ENCODE results near the gene SLC41A2.

The SLC41A2 gene

GRCh38 chr12:104928036-104928745 lies 29.9 kb downstream of the SLC41A2 start:
- no peak for DNase-seq

GRCh38 chr12:104925501-104925900 lies 32.6 kb downstream of the SLC41A2 start:
- no peak for DNase-seq

GRCh38 chr12:104921340-104921739 lies 36.8 kb downstream of the SLC41A2 start:
- DNase-seq = no peak

GRCh38 chr12:104911942-104912341 lies 46.1 kb downstream of the SLC41A2 start:
- DNase-seq = no peak

- DNase-seq = no peak
Observed at GRCh38 chr12:104910196-104910840, 47.8 kb downstream of the SLC41A2 start.

GRCh38 chr12:104909761-104910160 lies 48.3 kb downstream of the SLC41A2 start:
- DNase-seq = no peak
